HG03066 (cell line): ENCODE results near the gene ACTBL2.
"Not testable (repeated sequence)": the region's sequence is repeated elsewhere in the genome, so short reads cannot be mapped to it uniquely, and the experiment has no call there.

Source experiments
- ATAC-seq: cut with Tn5 transposase; IDR thresholded peaks from one replicate; pipeline ENCODE4 v1.9.1; 2021; ENCODE audit warnings: low read depth; ENCODE audit not compliant: unreplicated experiment

Gene ACTBL2

DNA sequence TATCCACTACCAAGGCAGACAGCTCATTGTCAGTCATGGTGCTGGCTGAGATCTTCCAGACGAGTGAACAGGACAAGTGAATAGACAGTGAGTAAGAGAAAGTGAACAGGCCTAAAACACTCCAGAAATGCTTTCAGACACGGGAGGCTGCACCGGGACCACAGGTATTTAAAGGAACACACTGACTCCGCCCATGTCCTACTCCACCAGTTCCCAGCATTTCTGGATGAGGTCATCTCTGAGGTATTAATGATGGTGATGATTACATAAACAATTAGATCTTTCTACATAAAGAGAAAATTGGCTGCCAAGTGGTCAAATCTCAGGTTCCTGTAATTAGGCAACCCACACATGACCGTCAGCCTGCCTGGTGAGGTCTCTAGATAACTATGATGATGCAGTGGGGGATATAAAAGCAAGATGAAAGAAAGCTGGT, at the start of gene ACTBL2:
Gene ACTBL2, minus strand, starts transcription at position 141 of the 436 bp plus-strand sequence. Its CDS starts 104 bp downstream, at position 37.
- no peak for ATAC-seq

DNA sequence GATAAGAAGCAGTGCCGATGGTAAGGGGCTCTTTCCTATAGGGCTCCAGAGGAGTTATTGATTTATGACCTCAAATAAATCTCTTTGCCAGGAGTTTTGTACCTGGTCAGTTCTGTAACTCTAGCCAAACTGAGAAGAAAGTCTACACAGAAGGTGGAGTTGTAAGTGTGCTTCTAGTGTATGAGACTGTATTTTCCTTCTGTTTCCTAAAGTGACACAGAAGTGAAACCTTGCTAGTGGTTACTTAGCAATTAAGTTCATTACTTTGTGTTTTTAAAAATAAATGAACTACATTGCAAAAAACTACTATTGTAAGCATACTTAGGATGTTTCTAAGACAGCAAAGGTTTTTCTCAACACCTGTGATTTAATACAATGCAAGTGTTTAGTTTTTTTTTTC, 48.7 kb upstream of the ACTBL2 start:
- ATAC-seq: peak; percentile 64

- no peak for ATAC-seq
These were observed 47.3 kb upstream of the ACTBL2 start for GRCh38 chr5:57529864-57530263.

DNA sequence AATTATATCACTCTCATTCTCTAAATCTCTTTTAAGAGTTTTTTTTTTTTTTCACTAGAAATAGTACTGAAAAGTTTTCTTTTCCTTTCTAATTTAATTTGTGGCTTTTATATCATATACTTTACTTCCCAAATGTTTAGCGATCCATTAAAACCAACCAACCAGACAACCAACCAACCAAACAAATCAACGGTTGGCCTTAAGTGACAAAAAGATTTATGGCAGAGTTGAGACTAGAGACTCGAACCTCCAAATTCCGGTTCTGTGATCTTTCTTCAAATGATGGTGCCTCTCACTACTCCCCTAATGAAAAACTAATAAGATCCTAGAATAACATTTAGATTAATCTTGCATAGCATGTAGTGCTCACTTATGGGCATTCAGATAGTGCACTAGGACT, 45.3 kb upstream of the ACTBL2 start:
- ATAC-seq: no peak

DNA sequence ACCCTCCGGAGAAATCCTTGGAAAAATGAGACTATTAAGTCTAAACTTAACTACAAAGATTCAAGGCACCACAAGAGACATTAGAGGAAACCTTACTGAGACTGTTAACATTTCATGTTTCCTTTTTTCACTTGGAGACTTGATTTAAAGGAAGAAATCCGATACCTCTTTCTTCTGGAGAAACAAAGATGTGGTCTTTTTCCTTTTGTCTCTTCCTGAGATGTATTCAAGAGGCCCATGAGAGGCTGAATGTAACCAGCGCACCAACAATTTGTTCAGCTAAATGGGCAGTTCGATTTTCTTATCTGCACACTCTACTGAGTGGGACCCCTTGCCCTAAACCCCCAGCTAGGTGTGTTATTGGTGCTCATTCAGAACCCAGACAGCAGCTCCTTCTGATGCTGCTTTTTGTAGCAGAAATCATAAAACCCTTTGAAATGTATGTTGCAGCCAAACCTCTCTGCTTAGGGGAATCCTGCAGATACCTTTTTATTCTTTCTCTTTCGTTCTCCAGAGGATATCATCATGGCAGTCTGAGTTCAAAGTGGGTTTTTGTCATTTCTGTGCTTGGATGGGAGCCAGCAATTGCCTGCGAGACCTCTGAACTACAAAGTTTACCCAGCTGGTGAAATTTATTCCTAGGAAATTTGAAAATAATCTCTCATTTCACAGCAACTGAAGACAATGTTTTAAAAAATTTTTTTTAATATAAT, 41.9 kb upstream of the ACTBL2 start:
- ATAC-seq: no peak

DNA sequence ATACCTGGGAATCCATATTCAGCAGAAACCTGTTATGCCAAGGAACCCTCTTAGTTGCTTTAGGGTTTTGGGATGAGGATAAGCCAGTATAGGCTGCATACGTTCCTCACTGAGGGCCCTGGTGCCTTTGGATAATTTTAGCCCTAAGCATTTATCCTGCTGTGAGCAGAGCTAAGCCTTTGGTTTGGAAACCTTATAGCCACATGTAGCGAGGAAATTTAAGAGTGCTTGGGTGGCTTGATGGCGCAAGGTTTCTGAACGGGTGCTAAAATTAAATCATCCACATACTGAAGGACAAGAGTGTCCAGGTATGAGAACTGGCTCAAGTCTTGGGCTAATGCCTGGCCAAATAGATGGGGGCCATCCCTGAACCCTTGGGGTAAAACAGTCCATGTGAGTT, 39.9 kb upstream of the ACTBL2 start:
- not testable (repeated sequence) for ATAC-seq

DNA sequence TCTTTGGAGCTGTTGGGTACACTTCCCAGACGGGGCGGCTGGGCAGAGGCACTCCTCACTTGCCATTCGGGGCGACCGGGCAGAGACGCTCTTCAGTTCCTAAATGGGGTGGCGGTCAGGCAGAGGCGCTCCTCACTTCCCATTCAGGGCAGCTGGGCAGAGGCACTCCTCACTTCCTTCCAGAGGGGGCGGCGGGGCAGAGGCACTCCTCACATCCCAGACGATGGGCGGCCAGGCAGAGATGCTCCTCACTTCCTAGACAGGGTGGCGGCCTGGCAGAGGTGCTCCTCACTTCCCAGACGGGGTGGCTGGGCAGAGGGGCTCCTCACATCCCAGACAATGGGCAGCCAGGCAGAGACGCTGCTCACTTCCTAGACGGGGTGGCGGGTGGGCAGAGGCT, 35.8 kb upstream of the ACTBL2 start:
- ATAC-seq: not testable (repeated sequence)

- ATAC-seq: no peak
These were observed 34.6 kb upstream of the ACTBL2 start for GRCh38 chr5:57517250-57517649.

- no peak for ATAC-seq
These were observed 31.2 kb upstream of the ACTBL2 start for GRCh38 chr5:57513785-57514184.

DNA sequence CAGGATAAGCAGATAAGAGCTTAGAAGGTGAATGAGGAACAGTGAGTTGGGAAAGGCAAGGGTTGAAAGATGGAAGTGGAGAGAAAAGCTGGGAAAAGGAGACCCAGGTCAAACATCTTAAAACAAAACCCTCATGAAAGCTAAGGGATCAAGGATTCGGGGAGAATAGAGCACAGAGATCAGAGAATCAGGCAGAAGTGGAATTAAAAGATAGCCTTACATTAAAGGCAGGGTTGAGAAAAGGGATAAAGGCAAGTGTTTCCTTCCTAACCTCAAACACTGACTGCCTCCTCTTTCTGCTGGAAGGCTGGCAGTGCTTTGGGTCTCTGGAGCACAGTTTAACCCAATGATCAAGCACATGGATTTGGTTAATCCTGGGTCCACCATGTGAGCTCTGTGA, 28.7 kb upstream of the ACTBL2 start:
- ATAC-seq: no peak

DNA sequence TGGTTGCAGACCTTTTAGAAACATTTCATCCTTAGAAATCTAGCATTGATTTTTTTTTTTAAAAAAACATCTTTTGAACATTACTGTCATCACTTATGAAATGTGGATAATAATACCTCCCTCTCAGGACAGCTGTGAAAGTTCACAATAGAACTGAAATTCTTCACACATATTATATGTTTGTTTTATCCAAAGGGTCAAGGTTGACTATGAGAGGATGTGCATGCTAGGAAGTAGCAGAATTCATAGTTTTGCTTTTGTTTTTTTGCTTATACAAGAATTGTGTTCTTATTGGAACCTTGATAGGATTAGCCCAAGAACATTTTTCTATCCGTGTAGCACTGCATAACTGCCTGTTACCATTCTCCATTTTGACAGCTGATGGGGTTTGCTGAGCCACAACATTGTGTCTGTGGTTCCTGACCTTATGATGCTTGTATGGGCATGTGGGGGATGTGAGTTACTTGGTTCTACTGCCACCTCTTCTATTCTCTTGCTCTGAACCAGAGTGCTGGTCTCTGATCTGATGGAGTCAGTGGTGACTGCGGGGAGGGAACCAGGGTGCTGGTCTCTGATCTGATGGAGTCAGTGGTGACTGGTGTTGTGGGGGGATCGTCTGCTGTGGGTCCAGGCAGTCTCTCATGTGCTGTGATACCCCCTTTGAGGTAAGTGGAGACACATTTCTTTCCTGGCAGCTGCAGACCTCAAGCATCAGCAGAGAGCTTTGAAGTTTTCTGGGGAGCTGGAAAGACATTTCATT, 27.1 kb upstream of the ACTBL2 start:
- no peak for ATAC-seq

- no peak for ATAC-seq
These were observed 25.6 kb upstream of the ACTBL2 start for GRCh38 chr5:57508211-57508610.

DNA sequence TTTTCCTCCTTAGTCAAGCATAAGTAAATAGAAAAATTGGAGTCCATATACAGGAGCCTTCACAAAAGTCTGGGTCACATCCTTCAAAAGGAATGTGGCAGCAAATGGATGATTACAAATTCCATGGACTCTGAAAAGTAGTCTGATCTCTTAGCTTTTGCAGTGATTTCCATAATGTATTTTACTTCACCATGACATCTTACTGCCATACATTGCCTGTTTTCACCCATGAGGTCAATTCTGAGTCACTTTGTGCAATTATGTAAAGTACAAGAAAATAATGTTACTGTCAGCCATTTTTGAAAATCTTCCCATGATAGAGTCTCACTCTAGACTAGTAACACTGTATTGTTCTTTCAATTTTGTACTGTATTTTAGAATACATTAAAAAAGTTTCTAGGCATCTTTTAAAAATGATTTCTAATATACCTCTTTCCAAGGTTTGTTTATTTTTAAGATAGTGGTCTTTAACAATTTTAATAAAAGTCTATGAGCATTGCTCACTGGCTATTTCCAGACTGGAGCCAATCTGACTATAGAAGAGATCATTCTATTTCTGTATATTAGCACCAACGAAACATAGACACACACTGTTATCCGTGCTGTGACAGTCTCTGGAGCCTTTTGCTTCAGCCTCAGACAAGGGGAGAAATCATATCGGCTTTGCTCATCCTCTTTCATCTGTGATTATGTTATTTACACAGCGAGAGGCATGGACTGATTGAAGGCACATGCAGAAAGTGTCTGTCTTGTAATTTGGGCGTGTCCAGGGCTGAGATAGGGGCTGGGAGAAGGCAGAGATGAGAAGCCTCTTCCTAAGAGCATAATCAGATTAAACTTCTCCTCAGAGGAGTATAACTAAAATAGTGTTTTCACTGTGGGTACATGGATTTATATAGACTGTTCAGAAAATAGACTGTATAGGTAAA, 22.9 kb upstream of the ACTBL2 start:
- ATAC-seq: no peak

DNA sequence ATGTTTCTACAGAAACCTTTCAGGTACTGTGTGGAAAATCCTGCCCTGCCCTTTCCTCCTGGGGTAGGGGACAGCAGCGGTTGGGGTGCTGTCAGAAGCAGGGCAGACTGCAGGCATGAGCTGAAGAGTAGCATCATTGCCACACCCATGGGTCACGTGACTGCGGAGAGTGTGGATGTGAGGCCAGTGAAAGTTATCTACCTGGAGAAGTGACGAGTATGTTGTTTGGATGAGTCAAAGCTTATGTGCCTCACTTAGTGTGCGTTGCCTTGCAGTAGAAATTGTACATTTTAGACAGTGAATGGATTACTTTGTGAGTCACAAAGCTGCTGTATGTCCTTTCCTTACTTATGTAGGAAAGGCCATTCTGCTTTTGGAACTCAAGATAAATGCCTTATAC, 21.7 kb upstream of the ACTBL2 start:
- no peak for ATAC-seq

GRCh38 chr5:57503433-57503832, 20.8 kb upstream of the ACTBL2 start:
- ATAC-seq: no peak

- ATAC-seq: no peak
These were observed 19.0 kb upstream of the ACTBL2 start for GRCh38 chr5:57501414-57502201.

GRCh38 chr5:57499262-57500050, 16.8 kb upstream of the ACTBL2 start:
- ATAC-seq: peak; percentile 76

- ATAC-seq: no peak
These were observed 15.1 kb upstream of the ACTBL2 start for GRCh38 chr5:57497733-57498132.

GRCh38 chr5:57495285-57496086, 12.9 kb upstream of the ACTBL2 start:
- no peak for ATAC-seq
